ENCODE measurements around the gene CLEC2L.

CLEC2L gene

DNA sequence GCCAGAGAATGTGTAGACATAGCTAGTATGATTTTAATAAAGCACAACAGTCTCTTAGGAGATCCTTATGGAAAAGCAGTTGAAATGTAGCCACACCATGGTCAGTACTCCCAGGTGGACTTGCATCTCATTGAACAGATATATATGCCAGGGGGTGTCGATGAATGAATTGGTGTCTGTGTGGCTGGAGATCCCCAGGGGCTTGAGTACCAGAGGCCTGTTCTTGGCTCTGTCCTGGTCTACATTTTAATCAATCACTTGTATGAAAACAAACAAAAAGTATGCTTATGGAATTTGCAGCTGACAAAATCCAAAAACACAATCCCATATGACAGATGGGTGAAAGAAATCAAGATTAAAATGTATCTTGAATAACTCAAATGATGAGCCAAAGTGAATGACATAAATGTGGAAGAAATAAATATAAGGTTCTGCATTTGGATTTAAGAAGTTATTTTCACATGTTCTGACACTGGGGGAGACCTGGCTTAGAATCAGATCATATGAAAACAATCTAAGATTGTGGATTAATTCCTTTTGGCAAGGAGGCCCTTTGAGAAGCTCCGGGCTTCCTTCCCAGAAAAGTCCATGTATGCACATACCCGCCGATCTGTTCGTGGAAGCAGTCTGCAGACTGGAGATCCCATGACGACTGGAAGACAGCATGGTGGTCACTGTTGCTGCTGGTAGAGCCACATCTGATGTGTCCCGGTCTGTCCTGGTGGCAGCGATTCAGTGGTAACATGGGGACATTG, 15.6 kb downstream of the CLEC2L start:
- no peak overlapping the region for H3K4me3 ChIP-seq (replicated peaks; ENCODE audit: low read depth, low read length)
- DNase-seq (ENCODE audit: extremely low read depth, low read depth) = no peak
- TF ChIP-seq, protein P1, sequence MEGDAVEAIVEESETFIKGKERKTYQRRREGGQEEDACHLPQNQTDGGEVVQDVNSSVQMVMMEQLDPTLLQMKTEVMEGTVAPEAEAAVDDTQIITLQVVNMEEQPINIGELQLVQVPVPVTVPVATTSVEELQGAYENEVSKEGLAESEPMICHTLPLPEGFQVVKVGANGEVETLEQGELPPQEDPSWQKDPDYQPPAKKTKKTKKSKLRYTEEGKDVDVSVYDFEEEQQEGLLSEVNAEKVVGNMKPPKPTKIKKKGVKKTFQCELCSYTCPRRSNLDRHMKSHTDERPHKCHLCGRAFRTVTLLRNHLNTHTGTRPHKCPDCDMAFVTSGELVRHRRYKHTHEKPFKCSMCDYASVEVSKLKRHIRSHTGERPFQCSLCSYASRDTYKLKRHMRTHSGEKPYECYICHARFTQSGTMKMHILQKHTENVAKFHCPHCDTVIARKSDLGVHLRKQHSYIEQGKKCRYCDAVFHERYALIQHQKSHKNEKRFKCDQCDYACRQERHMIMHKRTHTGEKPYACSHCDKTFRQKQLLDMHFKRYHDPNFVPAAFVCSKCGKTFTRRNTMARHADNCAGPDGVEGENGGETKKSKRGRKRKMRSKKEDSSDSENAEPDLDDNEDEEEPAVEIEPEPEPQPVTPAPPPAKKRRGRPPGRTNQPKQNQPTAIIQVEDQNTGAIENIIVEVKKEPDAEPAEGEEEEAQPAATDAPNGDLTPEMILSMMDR (IDR thresholded peaks at IDR 0.05; ENCODE audit: low read depth, low read length, missing control alignments) = no peak

DNA sequence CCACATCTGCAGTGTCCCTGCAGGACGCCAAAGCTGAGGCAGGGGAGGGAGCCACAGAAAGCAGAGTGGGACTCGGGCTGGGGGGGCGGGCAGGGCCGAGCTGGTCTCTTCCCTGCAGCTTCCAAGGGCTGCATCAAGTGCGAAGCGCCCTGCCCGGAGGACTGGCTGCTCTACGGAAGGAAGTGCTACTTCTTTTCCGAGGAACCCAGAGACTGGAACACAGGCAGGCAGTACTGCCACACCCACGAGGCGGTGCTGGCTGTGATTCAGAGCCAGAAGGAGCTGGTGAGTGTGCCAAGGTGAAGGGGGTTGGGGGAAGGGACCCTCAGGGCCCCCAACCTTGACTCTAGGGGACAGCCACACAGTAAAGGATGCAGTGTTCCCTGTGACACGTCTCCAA, 16.7 kb downstream of the CLEC2L start:
- no peak for DNase-seq (ENCODE audit: extremely low read depth, low read depth)
- H3K4me3 ChIP-seq (replicated peaks; ENCODE audit: low read depth, low read length) = no peak overlapping the region
- TF ChIP-seq, protein P1 (IDR thresholded peaks at IDR 0.05; ENCODE audit: low read depth, low read length, missing control alignments) = no peak

DNA sequence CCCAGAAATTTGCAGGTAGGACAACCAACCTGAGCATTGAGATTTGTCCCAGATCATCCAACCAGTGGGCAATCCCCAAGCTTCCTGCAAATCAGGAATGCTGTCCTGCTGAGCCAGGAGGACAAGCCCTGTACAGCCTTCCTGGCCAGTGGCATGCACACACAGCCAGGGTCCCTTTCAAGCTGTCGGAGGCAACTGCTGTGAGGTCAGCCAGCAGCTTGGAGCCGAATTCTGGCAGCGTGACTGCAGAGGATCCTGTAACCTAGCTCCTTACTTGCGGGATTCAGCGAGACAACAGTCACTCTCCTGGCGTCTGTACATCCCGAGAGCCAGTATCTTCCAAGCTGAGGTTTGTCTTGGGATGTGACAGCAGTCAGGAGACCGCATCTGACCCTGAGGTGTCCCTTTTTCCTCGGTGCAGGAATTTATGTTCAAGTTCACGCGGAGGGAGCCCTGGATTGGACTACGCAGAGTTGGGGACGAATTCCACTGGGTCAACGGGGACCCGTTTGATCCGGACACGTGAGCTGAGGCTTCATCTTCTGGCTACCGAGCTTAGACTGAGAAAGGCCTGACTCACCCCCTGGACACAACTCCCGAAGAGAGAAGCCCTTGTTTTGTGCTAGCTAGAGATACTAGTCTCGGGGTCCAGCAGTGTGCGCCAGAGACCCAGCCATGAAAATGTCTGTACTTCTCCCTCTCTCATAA, 18.3 kb downstream of the CLEC2L start:
- TF ChIP-seq, protein P1 (IDR thresholded peaks at IDR 0.05; ENCODE audit: low read depth, low read length, missing control alignments) = no peak
- H3K4me3 ChIP-seq (replicated peaks; ENCODE audit: low read depth, low read length) = no peak overlapping the region
- DNase-seq (ENCODE audit: extremely low read depth, low read depth) = no peak

DNA sequence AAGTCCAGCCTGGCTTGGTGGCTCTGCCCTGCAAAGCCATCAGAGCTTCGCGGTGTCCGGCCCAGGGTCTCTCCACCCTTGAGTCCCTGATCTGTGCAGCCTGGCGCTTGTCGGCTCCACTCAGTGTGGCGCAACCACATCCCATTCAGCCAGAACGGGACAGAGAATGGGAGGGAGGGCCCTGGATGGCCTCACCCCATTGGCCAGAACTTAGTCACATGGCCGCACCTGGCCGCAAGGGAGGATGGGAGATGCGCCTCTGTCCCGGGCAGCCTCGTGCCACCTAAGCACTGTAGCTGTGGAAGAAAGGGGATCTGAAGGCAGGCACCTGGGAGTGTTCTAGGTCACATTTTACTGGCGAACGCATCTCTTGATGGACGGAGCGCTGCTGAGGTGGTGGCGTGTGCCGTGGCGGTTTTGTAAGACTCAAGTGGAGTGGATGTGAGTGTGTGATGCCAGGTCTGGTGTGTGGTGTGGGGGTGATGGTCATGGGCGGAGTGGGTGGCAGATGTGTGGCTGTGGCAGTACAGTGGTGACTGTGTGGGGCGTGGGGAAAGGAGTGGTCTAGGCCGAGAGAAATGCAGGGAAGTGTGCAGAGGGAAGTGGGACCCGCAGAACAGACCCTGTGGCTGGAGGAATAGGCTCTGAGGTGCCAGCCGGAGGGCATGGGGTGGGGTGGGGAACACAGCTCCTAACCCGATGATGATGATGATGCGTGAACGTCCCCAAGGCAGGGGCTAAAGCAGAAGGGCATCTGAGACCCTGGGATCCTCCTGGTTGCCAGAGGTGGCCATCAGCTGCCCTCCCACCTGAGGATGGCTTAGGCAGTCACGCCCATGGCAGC, 19.0 kb downstream of the CLEC2L start:
- TF ChIP-seq, protein P1 (IDR thresholded peaks at IDR 0.05; ENCODE audit: low read depth, low read length, missing control alignments) = no peak

DNA sequence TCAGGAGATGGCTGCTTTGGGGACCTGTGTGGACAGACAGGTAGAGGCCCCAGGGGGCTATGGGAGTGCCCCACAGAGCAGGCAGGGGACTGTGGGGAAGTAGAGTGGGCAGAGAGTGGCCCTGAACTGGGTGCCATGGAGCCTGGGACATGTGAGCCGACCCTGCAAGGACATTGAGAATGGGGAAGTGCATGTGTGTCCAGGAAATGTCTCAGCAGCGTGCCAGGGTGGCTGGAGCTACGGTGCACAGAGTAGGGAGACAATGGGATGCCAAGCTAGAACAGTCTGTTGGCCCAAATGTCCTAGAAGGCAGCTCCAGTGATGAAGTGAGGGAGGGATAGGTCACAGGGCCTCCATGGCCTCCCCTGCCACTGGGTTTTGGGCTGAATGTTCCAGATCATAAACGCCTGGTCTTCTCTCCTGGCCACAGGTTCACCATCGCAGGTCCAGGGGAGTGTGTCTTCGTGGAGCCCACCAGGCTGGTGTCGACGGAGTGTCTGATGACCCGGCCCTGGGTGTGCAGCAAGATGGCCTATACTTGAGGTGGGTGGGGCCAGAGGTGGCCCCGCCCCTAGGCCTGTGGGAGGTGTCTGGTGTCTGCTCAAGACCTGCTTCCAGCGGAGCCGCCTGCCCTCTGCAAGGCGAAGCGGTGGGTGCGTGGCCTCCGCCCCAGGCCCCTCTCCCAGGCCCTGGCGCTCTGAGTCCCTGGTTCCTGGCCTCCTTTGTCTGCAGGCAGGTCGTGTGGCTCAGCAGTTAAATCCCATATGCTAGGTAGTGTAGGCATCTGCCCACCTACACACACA, 20.5 kb downstream of the CLEC2L start:
- TF ChIP-seq, protein P1 (IDR thresholded peaks at IDR 0.05; ENCODE audit: low read depth, low read length, missing control alignments) = no peak
- no peak overlapping the region for H3K4me3 ChIP-seq (replicated peaks; ENCODE audit: low read depth, low read length)
- no peak for DNase-seq (ENCODE audit: extremely low read depth, low read depth)

More for the DNA sequence above, 19.0 kb downstream of the CLEC2L start:
- H3K4me3 ChIP-seq (replicated peaks; ENCODE audit: low read depth, low read length) = no peak overlapping the region
- DNase-seq (ENCODE audit: extremely low read depth, low read depth) = no peak

DNA sequence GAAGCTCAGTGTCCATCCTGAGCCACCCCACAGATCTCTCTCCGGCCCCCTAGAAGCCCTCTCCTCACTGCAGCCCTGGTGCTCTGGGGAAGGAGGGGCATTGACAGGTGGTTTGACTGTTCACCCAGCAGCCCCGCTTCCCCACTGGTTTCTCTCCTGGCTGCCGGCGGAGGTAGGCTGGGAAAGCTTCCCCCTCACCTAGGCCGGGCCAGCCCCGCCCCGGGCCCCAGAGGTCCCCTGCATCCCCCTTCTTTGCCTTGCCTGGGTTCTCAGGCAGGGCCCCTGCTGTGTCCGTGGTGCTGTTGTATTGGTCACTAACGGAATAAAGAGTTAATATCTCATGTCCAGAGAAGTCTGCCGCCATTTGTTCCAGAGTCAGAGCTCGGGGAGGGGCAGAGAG, 21.2 kb downstream of the CLEC2L start:
- DNase-seq (ENCODE audit: extremely low read depth, low read depth) = no peak
- TF ChIP-seq, protein P1 (IDR thresholded peaks at IDR 0.05; ENCODE audit: low read depth, low read length, missing control alignments) = no peak
- no peak overlapping the region for H3K4me3 ChIP-seq (replicated peaks; ENCODE audit: low read depth, low read length)

All from HFF-Myc (cell line).